Ishikawa (cell line): ENCODE measurements around the gene FGF11.

ENCODE experiments used
- EP300 ChIP-seq: IDR thresholded peaks from 2 replicates; pipeline ENCODE4 v1.6.1; 2012; ENCODE audit warnings: borderline replicate concordance
- FOXM1 ChIP-seq: IDR thresholded peaks from 2 replicates; pipeline ENCODE4 v1.6.1; 2012; ENCODE audit warnings: low read depth, borderline replicate concordance
- MAX ChIP-seq: IDR thresholded peaks from 2 replicates; pipeline ENCODE4 v1.6.1; 2012
- TAF1 ChIP-seq: IDR thresholded peaks from 2 replicates; pipeline ENCODE4 v1.6.1; 2012; ENCODE audit warnings: low read depth, mild to moderate bottlenecking
- TCF12 ChIP-seq: IDR thresholded peaks from 2 replicates; pipeline ENCODE4 v1.6.1; 2012; ENCODE audit warnings: low read depth

GRCh38 chr17:7427549-7427948, 11.8 kb upstream of the FGF11 start:
- no peak for TF ChIP-seq TCF12
- no peak for TF ChIP-seq MAX
- TF ChIP-seq EP300 = no peak
- TF ChIP-seq FOXM1 = no peak
- TF ChIP-seq TAF1 = no peak
